ENCODE measurements around the gene MOBP. TPM values are rescaled to one million over a fixed set of nuclear protein-coding genes. Genes with fewer than 3 reads are reported as not detected.

MOBP gene
- total and polyA plus RNA-seq, 2 experiments from 2014 or later, result not detected

DNA sequence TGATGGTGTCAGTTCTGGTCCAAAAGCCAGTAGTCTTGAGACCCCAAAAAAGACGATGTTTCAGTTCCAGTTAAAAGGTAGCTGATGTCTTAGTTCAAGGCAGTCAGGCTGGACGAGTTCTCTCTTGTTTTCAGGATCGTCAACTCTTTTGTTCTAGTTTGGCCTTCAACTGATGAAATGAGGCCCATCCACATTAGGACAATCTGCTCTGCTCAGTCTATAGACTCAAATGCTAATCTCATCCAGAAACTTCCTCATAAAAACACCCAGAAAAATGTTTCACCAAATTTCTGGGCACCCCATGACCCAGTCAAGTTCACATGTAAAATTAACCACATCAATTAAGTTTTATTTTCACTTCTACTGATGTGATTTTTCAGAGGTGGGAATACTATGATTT lies 74.0 kb downstream of the MOBP start:
- Mint-ChIP-seq H3K36me3 (ENCODE audit: low read depth) (no peaks in the 10 kb centered on the region), H3K27me3 (ENCODE audit: insufficient read depth, low read depth, poor library complexity) (no peaks in the 10 kb centered on the region), H3K4me3 (no peak overlapping the region), H3K4me1 (peaks cover 15% of the 10 kb centered on the region), H3K9me3 (no peaks in the 10 kb centered on the region; the same call in 2 of the 3 replicates), H3K27ac (no peak overlapping the region)
- Histone ChIP-seq H3K4me3 (no peak overlapping the region), H3K4me2 (no peak overlapping the region), H3K79me2 (replicated peaks; ENCODE audit: insufficient read depth) (no peaks in the 10 kb centered on the region), H3K27me3 (ENCODE audit: insufficient read depth) (no peaks in the 10 kb centered on the region), H3K27ac (ENCODE audit: low read depth) (no peak overlapping the region), H3K36me3 (ENCODE audit: insufficient read depth) (no peaks in the 10 kb centered on the region), H2AFZ (no peak overlapping the region), H3F3A (replicated peaks; ENCODE audit: low read depth) (no peaks in the 10 kb centered on the region), H3K4me1 (ENCODE audit: insufficient read depth) (peaks cover 14% of the 10 kb centered on the region), H3K9me2 (ENCODE audit: insufficient read depth) (no peaks in the 10 kb centered on the region), H4K20me1 (replicated peaks; ENCODE audit: insufficient read depth) (no peaks in the 10 kb centered on the region)
- TF ChIP-seq EZH2 (IDR thresholded peaks at IDR 0.05; ENCODE audit: low read depth, unreplicated experiment) (no peak), CTCF (conservative IDR thresholded peaks at IDR 0.05; ENCODE audit: low read depth in 2 of 2) (no peak), ZNF331 (CRISPR knock-in tag; IDR thresholded peaks at IDR 0.05; ENCODE audit: low read depth) (no peak), EZH2phosphoT487 (IDR thresholded peaks at IDR 0.05; ENCODE audit: unreplicated experiment) (no peak), JUNB (IDR thresholded peaks at IDR 0.05; ENCODE audit: unreplicated experiment) (no peak), ZNF114 (CRISPR knock-in tag; IDR thresholded peaks at IDR 0.05) (no peak), STAT1 (IDR thresholded peaks at IDR 0.05; ENCODE audit: unreplicated experiment) (no peak), CREB1 (CRISPR knock-in tag; IDR thresholded peaks at IDR 0.05; ENCODE audit: low read depth) (no peak), POLR2AphosphoS5 (IDR thresholded peaks at IDR 0.05; ENCODE audit: low read depth) (no peak), NANOG (IDR thresholded peaks at IDR 0.05; ENCODE audit: borderline replicate concordance) (no peak)
- TF ChIP-seq, protein P1, sequence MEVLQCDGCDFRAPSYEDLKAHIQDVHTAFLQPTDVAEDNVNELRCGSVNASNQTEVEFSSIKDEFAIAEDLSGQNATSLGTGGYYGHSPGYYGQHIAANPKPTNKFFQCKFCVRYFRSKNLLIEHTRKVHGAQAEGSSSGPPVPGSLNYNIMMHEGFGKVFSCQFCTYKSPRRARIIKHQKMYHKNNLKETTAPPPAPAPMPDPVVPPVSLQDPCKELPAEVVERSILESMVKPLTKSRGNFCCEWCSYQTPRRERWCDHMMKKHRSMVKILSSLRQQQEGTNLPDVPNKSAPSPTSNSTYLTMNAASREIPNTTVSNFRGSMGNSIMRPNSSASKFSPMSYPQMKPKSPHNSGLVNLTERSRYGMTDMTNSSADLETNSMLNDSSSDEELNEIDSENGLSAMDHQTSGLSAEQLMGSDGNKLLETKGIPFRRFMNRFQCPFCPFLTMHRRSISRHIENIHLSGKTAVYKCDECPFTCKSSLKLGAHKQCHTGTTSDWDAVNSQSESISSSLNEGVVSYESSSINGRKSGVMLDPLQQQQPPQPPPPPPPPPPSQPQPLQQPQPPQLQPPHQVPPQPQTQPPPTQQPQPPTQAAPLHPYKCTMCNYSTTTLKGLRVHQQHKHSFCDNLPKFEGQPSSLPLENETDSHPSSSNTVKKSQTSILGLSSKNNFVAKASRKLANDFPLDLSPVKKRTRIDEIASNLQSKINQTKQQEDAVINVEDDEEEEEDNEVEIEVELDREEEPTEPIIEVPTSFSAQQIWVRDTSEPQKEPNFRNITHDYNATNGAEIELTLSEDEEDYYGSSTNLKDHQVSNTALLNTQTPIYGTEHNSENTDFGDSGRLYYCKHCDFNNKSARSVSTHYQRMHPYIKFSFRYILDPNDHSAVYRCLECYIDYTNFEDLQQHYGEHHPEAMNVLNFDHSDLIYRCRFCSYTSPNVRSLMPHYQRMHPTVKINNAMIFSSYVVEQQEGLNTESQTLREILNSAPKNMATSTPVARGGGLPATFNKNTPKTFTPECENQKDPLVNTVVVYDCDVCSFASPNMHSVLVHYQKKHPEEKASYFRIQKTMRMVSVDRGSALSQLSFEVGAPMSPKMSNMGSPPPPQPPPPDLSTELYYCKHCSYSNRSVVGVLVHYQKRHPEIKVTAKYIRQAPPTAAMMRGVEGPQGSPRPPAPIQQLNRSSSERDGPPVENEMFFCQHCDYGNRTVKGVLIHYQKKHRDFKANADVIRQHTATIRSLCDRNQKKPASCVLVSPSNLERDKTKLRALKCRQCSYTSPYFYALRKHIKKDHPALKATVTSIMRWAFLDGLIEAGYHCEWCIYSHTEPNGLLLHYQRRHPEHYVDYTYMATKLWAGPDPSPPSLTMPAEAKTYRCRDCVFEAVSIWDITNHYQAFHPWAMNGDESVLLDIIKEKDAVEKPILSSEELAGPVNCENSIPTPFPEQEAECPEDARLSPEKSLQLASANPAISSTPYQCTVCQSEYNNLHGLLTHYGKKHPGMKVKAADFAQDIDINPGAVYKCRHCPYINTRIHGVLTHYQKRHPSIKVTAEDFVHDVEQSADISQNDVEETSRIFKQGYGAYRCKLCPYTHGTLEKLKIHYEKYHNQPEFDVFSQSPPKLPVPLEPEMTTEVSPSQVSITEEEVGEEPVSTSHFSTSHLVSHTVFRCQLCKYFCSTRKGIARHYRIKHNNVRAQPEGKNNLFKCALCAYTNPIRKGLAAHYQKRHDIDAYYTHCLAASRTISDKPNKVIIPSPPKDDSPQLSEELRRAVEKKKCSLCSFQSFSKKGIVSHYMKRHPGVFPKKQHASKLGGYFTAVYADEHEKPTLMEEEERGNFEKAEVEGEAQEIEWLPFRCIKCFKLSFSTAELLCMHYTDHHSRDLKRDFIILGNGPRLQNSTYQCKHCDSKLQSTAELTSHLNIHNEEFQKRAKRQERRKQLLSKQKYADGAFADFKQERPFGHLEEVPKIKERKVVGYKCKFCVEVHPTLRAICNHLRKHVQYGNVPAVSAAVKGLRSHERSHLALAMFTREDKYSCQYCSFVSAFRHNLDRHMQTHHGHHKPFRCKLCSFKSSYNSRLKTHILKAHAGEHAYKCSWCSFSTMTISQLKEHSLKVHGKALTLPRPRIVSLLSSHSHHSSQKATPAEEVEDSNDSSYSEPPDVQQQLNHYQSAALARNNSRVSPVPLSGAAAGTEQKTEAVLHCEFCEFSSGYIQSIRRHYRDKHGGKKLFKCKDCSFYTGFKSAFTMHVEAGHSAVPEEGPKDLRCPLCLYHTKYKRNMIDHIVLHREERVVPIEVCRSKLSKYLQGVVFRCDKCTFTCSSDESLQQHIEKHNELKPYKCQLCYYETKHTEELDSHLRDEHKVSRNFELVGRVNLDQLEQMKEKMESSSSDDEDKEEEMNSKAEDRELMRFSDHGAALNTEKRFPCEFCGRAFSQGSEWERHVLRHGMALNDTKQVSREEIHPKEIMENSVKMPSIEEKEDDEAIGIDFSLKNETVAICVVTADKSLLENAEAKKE (CRISPR knock-in tag; IDR thresholded peaks at IDR 0.05), result no peak
- TF ChIP-seq, protein P2, sequence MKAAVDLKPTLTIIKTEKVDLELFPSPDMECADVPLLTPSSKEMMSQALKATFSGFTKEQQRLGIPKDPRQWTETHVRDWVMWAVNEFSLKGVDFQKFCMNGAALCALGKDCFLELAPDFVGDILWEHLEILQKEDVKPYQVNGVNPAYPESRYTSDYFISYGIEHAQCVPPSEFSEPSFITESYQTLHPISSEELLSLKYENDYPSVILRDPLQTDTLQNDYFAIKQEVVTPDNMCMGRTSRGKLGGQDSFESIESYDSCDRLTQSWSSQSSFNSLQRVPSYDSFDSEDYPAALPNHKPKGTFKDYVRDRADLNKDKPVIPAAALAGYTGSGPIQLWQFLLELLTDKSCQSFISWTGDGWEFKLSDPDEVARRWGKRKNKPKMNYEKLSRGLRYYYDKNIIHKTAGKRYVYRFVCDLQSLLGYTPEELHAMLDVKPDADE (IDR thresholded peaks at IDR 0.05), result no peak
- ATAC-seq (no peak), DNase-seq (ENCODE audit: low spot score) (no peak)
